GM19193 (cell line): ENCODE results near the gene ATP7B.

Experiments used
- POLR2A ChIP-seq: IDR thresholded peaks from 4 replicates; pipeline ENCODE4 v1.6.1; 2011; ENCODE audit not compliant: insufficient read depth, insufficient read length; ENCODE audit errors: extremely low read depth

Gene ATP7B

DNA sequence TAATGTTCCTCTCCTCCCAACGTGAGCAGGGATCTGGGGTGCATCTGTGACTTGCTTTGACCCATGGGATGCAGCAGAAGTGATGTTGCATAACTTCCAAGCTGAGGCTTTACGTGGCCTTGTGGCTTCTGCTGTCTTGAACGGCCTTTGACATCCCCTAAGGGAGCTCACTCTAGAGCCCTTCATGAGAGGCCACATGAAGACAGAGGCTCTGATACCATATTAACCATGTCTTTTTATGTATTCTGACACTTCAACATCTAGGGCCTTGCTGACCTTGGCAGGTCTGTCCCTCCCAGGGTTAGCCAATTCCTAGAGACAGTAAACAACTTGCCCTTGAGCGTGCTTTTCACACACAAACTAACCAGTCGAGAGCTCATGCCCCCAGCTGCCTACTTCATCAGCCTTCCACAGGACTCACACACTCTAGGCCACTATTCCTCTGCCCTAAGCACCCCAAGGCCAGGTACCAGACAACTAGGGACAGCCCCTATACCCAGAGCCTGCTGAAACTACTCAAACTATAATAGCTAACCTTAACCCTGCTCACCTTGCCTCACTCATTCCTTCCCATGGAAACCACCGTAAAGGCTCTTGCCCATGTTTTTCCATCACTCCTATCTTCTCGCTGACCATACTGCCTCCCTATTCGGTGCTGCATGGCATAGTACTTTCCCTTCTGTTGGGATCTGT is 104.1 kb downstream of the ATP7B start:
- TF ChIP-seq POLR2A: no peak

DNA sequence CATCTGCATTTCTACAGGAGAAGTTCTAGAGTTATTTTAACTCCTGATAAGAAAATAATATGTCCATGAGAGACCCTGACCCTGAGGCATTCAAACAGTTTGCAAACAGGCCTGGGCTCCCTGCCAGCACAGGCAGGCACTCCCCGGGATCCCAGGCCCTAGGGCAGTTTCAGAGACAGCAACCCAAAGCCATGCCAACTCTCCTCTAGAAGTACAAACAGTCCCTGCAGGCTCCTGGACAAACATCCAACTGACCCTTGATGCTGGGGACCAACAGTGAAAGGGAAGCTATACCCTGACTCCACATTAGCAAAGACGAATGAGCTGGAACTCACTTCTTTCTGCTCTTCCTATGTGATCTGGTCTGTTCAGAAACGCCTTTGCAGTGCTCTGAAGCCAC is 104.7 kb downstream of the ATP7B start:
- TF ChIP-seq POLR2A: no peak

DNA sequence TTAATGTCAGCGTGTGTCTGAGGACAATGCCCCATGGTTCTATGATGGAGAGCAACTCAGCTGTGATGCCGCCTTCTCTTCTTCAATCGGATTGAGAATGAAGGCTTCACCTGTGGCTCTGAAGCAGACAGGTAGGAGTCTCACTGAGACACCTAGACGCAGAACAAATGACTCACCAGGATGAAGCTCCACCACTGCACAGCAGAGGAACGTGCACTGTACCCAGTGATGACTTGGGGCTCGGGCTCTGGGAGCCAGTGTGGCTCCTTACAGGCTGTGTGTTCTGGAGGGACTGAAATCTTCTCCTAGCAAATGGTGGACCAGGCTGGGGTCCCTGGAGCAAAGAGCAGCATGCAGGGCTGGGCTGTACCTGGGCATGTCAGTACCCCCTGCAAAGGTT is 105.5 kb downstream of the ATP7B start:
- TF ChIP-seq POLR2A: no peak

DNA sequence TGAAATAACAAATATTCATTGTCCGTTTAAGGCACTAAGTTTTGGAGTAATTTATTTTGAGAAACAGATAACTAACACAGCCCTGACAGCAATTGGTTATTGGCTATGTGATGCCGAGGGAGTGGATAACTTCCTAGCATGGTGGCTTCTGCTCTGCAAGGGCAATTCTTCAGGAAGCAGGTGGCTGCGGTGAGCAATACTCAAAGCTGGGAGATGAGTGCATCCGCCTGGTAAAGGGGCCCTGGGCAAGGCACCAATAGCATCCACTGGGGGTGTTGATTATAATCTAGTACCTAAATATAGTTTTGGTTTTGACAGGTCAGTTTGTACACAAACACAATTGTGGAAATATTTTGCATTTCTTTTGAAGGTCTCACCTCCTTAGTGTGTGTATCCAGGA is 108.5 kb downstream of the ATP7B start:
- TF ChIP-seq POLR2A: no peak

DNA sequence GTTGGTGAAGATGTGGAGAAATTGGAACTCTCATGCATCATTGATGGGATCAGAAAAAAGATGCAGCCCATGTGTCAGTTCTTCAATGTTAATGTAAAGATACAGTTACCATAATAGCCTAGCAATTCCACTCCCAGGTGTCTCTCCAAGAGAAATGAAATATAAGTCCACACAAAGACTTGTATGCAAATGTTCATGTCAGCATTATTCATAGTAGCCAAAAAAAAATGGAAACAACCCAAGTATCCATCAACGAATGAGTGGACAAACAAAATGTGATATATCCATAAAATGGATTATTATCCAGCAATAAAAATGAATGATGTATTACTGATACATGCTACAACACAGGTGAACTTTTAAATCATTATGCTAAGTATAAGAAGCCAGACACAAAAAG is 110.8 kb downstream of the ATP7B start:
- no peak for TF ChIP-seq POLR2A

DNA sequence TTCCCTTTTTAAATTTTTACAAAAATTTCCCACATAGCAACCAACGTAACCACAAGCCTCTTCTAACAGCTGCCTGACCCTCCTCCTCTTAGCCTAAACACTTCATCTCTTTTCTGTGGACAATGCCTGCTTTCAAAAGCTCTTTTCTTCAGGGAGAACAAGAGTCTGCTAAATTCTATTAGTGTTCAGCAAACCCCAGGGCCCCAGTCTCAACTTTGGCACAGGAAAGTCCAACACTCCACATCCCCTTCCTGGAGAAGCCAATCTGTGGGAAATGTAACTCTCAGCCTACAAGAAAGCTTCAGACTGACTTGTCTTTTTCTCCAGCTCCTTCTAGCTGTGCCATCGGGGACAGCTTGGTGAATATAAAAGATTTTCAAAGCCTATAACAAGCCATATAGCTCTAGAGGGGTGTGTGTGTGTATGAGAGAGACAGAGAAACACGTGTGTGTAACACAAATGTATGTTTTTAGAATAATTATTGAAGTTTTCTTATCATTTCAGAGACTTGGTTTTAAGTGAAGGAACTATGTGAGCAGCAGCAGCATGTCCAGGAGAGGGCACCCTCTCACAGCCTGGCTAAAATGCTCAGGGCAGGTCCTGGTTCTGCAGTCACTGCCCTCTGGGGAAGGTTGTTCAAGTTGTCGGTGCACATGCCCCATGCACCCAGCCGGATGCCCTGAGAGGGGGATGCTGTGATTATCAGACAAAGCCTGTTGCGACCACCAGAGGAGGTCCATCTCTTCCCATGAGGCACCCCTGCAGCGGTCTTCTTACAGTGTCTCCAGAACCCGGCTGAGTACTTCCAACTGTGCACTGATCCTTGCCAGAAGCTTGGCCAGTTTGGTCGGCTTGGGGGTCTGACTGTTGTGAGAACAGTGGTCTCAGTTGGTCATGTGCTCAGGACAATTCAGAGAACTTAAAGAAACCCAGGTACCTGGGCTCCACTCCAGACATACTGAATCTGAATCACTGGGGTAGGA is 115.1 kb downstream of the ATP7B start:
- no peak for TF ChIP-seq POLR2A

DNA sequence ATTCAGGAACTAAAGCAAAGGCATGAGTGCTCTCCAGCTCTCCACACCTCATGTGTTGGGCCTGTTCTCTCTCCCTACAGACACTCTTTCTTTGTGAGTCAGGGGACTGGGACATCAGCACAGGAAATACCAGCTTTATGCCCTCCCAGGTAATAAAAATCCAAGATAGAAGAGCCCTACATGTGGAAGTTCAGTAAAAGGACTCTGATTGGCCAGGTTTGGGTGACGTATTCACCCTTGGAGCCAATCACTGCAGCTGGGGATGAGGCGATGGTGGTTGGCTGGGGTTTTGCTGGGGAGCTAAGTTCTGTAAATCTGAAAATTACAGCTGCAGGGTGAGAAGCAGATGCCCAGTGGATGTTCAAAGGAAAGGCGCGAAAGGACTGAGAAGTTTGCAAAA is 117.0 kb downstream of the ATP7B start:
- no peak for TF ChIP-seq POLR2A

DNA sequence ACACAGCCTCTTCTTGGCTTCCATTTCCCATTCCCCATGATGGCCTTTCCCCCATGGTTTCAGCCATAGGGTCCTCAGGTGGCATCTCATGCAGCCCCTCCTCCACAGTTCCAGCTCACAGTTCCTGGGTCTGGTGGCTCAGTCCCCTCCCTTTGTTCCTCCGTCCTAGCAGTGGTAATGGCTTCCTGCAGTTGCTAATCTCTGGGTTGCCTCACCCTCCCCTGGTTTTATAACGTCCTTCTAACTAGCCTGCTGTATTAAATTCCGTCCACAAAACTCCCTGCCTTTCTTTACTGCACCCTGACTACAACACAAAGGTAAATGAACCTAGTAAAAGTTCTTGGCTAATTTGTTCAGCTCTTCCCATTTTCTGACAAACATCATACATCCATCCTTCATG is 118.6 kb downstream of the ATP7B start:
- TF ChIP-seq POLR2A: no peak

DNA sequence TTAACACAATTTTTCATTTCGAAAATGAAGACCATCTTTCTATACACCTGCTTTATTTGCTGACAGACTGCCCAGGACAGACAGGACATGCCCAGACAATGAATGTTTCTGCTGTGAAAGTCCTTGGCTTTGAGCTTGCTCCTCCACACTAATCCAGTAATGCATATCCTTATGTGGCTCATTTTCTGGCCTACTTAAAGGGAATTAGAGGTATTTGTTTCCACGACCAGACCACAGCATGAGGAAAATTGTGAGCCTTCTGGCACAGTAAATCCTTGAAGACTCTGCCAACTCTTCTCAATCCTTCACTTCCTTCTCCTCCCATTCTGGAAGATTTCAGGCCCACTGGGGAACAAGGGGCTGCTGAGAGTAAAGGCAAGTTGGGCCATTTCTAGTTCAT is 123.8 kb downstream of the ATP7B start:
- no peak for TF ChIP-seq POLR2A

DNA sequence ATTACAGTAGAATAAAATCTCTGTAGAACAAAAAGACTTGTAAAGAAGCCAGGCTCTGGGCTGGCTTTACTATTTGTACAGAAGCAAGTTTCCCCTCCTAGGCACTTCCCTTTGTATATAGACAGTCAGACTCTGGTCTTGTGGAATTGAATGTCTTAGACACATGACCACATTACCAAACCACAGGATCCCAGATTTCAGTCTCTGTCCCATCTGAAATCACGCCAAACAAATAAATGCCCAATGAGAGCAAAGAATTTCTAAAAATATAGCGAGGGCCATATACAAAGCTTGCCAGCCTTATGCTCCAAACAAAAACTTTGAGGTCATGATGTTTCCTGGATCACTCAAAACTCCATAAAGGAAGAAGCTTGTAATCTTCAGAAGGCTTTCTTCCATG is 125.6 kb downstream of the ATP7B start:
- TF ChIP-seq POLR2A: no peak

DNA sequence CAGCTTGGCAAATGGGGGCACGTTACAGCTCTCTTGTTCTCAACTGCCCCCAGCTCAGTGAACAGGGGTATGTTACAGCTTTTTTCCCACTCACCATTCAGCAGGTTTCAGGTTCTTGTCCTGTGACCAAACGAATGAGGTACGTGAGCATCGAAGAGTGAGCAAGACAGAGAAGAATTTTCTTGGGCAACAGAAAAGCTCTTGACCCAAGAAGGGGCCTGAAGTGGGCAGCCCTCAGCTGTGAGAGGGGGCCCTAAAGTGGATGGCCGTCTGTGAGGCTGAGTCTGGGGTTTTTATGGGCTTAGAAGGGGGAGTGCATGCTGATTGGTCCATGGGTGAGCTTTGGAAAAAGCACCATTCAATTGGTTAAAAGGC is 128.0 kb downstream of the ATP7B start:
- TF ChIP-seq POLR2A: no peak
